ENCODE measurements around the gene NUP93.
"Not testable (repeated sequence)": the region's sequence is repeated elsewhere in the genome, so short reads cannot be mapped to it uniquely, and the experiment has no call there.

Gene NUP93

GRCh38 chr16:56877486-56878182 lies 147.7 kb downstream of the NUP93 start:
- no peak for DNase-seq

DNA sequence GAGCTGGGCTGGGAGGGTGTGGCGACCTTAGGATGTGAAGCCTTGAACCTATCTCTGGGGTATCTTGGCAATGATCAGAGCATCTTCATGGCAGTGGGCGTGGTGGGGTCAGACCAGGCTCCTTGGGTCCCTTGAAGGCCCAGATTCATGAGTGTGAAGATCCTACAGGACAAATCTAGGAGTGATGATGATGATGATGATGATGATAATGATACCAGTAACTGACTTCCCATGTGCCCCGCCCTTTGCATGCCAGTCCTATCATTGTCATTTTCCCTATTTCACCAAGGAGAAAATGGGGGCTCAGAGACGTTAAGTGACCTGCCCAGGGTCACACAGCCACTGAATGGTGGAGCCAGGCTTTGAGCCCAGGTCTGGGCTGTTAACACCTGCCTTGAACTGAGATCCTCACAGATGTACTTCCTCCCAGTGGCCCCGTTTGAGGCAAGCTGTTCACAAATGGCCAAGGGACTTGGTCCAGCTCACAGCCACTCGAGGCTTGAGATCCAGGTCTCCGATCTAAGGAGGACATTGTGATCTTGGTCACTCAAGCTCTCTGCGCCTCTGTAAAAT lies 148.4 kb downstream of the NUP93 start:
- no peak for DNase-seq

- DNase-seq = no peak
These were observed 149.3 kb downstream of the NUP93 start for GRCh38 chr16:56879276-56879675.

DNA sequence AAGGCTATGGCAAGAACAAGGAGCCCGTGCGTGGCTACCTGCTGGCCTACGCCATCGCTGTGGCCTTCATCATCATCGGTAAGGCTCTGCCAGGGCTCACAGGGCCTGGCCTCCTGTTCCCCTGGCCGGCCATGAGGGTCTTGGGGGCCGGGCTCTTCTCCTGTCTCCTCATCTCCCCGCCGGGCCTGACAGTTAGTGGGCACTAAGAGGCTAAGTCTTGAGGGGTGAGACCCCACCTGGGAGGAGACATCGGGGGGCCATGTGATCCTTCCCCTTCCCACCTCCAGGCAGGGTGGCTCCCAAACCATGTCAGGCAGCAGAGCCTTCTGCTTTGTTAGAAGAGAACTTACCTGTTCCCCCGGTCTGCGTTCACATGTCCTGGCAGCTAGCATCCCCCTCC lies 150.2 kb downstream of the NUP93 start:
- DNase-seq = no peak

- DNase-seq = no peak
These were observed 150.8 kb downstream of the NUP93 start for GRCh38 chr16:56880685-56881084.

DNA sequence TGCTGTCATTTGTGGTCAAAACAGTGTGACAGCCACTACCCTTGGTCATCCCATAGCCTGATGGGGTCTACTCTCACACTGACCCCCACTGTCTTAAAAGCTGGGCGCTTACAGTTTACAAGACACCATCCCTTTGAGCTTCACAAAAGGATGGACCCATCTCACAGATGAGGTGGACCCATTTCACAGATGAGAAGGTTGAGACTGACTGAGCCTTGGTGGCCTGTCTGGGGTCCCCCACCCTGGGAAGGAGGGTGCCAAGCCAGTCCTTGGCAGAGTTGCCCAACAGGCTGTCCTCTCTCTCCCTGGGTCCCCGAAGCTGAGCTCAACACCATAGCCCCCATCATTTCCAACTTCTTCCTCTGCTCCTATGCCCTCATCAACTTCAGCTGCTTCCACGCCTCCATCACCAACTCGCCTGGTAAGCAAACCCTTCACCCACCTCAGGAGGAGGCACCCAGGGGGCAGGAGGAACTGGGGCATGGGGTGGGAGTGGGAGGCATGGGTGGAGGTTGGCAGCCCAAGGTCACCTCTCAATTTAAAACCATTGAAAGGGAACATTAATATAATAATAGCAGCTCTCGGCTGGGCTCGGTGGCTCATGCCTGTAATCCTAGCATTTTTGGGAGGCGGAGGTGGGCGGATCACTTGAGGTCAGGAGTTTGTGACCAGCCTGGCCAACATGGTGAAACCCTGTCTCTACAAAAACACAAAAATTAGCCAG lies 152.3 kb downstream of the NUP93 start:
- no peak for DNase-seq

GRCh38 chr16:56883586-56883985 lies 153.7 kb downstream of the NUP93 start:
- DNase-seq = no peak

DNA sequence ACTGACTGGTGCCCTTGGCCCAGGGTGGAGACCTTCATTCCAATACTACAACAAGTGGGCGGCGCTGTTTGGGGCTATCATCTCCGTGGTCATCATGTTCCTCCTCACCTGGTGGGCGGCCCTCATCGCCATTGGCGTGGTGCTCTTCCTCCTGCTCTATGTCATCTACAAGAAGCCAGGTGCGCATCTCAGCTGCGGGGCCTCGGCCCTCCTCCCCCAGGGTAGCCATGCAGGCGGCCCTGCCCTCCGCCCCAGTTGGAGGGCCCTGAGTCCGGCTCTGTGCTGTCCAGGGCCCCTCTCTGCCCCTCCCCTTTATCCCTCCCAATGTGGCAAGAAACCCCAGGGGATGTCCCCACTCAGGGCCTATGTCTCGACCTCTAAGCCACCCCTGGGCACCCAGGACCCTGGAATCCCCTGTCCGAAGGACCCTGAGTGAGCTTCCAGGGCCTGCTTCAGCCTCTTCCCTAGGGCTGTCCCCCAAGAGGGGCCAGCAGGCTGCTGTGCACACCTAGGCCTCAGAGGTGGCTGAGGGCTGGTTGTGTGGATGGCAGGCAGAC lies 154.2 kb downstream of the NUP93 start:
- no peak for DNase-seq

DNA sequence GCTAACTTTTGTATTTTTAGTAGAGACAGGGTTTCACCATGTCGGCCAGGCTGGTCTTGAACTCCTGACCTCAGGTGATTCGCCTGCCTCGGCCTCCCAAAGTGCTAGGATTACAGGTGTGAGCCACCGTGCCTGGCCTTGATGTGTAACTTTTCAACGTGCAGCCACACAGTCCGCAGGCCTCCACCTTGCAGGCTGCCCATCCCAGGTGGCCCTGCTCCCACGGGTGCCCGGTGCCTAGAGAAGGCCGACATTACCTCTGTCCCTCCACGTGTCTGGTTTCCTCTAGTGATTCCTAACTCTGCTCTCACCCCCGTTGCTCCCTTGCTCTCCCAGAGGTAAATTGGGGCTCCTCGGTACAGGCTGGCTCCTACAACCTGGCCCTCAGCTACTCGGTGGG lies 155.0 kb downstream of the NUP93 start:
- not testable (repeated sequence) for DNase-seq

DNA sequence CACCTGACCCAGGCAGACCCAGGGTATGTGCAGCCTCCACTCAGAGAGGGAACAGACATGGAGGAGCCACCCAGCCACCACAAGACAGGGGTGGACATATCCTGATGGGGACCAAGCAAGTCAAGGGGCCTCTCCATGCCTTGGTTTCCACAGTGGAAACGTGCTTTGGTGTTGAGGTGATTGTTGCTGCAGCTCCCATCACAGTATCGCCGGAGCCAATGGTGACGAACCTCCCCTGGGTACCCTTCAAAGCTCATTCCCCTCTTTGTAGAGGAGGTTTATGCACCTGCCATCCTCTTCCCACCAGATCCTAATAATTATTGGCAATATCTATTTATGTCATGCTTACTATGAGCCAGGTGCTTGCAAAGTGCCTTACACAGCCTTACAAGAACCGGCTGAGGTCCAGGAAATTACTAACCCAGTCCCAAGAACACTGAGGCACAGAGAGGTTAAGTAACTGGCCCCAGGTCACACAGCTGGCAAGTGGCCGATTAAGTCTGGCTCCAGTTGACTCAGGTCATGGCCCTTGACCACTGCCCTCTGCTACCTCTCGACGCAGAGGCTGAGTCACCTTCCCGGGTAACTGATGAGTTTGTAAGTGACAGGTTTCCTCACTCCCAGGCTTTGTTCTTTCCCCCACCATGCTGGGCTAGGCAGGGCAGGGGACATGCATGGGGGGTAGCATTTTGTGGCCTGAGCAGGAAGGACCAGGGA lies 155.7 kb downstream of the NUP93 start:
- no peak for DNase-seq

GRCh38 chr16:56886296-56886695 lies 156.4 kb downstream of the NUP93 start:
- DNase-seq = no peak

- DNase-seq = no peak
These were observed 156.9 kb downstream of the NUP93 start for GRCh38 chr16:56886826-56887225.

DNA sequence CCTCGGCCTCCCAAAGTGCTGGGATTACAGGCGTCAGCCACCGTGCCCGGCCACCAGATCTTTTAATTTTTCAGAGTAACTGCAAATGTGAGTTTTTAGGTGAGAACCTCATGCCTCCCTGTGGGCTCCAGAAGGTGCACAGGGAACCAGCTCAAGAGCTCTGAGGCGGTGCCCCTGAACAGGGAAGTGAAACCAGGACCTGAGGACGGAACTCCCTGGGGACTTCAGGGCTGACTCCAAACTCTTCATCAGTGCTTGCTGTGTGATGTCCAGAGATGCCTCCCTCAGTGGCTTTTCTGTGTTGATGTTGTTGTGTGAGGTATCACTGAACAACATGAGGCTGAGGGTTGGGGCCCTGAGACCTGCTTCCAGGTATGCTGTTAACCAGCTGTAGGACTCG lies 158.9 kb downstream of the NUP93 start:
- no peak for DNase-seq

DNA sequence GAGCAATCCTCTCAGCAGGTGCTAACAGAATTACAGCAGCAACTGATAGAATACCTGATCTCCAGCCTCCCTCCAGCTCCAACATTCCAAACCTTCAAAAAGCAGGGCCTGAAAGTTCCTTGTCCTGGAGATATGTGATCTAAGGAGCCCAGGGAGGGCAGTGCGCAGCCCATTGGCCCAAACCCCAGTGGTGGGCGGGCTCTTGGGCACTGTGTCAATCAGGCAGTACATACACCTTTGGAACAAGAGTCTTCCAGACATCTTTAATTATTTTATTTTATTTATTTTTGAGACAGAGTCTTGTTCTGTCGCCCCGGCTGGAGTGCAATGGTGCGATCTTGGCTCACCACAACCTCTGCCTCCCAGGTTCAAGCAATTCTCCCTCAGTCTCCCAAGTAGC lies 159.3 kb downstream of the NUP93 start:
- no peak for DNase-seq

DNA sequence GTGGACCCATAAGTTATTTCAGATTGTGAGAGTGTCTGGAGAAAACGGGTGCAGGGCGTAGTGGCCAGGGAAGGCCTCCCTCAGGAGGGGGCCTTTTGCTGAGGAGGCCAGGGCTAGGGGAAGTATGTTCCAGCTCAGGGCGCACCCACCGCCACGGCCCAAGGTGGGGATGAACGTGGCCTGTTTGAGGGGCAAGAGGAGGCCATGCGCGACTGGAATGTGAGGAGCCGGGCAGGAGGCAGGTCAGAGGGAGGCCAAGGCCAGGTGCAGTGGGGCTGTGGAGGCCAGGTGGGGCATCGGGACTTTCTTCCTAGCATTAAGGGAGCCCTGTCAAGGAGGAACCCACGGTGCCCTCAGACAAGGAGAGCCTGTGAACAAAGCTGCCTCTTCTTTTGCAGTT lies 161.8 kb downstream of the NUP93 start:
- no peak for DNase-seq

DNA sequence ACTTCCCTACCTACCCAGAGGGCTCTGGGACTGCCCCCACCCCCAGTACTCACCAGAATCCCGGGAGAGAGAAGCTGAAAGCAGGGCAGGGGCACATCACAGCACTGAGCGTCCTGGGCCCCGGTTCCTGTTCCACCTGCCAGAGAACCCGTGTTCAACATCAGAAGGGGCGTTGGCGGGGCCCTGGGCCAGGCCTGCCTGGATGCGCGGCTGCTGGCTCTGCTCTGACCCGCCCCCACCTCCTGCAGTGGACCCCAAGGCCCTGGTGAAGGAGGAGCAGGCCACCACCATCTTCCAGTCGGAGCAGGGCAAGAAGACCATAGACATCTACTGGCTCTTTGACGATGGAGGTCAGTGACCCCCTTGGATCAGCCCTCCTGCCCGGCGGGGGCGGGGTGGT lies 162.8 kb downstream of the NUP93 start:
- no peak for DNase-seq

DNA sequence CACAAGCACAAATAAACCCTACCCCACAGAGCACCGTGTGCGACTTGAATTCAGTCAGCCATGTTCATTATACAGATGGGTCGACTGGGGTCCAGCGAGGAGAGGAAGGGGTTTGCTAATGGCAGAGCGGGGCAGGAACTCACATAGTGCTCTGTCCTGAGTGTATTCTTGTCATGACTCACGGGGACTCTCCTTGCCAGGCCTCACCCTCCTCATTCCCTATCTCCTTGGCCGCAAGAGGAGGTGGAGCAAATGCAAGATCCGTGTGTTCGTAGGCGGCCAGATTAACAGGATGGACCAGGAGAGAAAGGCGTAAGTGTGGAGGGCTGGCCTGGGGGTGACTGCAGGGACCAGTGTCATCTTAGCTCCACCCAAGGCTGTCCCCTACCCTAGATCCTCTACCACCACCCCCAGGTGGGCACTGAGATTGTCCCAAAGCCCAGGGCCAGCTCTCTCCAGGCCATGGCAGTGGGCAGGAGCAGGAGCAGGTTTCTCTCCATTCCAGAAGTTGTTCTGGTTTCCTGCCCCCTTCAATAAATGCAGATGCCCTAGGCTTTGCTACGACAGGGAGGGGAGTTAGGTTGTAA lies 164.5 kb downstream of the NUP93 start:
- DNase-seq = no peak

- DNase-seq = no peak
These were observed 165.9 kb downstream of the NUP93 start for GRCh38 chr16:56895813-56896212.

DNA sequence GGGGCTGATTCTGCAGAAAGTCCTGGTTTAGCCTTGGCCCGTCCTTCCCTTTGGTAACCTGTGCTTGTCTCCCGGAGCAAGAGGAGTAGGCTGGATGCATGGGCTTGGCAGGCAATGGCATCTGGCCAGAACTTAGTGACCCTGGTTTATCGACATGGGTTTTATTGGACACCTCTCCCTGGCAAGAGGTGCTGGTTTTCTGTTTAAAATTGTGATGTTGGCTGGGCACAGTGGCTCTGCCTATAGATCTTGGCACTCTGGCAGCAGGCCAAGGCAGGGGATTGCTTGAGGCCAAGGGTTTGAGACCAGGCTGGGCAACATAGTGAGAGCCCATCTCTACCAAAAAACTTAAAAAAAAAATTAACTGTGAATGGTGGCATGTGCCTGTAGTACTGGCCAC lies 166.3 kb downstream of the NUP93 start:
- DNase-seq = no peak

DNA sequence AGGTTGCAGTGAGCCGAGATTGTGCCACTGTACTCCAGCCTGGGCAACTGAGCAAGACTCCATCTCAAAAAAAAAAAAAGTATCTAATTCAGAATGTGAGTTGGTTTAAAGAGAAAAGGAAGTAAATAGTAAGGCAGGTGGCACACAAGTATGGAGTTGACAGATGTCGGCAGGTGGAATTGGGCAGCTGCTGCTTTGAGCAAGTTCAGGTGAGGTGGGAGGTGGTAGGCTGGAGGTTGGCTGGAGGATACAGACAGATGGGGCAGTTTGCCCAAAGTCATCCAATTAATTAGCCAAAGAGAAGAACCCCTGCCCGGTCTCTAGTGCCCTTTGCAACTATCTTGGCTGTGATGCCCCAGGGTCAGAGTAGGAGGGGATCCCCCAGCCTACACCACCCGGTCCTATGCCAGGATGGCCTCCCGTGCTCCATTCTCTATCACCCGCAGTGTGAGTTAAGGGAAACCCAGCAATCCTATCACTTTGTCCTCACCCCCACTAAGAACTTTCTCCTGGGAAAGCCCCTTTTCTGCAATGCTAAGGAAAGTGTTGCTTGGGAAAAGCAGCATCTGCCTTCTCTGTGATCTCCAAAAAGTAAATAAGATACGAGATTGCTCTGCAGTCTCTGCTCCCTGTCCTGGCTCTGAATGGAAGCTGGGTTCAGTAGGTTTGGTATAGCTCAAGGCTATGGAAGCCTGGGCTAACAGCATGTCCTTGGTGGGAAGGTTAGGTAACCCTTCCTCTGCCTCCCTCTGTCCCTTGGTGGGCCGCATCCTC lies 167.3 kb downstream of the NUP93 start:
- no peak for DNase-seq

DNA sequence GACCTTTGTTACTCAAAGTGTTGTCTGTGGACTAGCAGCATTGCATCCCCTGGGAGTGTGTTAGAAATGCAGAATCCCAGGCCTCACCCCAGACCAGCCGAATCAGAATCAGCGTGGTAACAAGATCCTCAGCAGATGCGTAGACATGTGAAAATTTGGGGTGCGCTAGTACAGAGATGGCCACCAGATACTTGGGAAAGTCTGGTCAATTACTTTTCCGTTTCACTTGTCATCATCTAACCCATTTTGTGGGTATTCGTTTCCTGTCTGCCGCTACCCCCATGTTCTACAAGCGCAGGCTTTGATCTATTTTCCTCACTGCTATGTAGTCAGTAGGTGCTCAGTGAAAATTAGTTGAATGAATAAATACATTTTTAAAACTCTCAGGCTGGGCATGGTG lies 168.9 kb downstream of the NUP93 start:
- no peak for DNase-seq
